GM12875 (cell line): ENCODE measurements around the gene STK10.

ENCODE experiments used
- H3K4me3 ChIP-seq: one replicate; pipeline ENCODE4 v1.5.1; 2011; ENCODE audit warnings: low read depth, low read length, control low read depth
- CTCF ChIP-seq: IDR thresholded peaks from 2 replicates; pipeline ENCODE4 v1.5.1; 2011; ENCODE audit warnings: low read depth, mild to moderate bottlenecking, control low read depth, inconsistent platforms, low read length, moderate library complexity, borderline replicate concordance; ENCODE audit not compliant: insufficient read depth

STK10 gene

GRCh38 chr5:172088801-172089200 is 99.2 kb downstream of the STK10 start:
- no peak for TF ChIP-seq CTCF
- no peak overlapping the region for H3K4me3 ChIP-seq

GRCh38 chr5:172086194-172086975 is 101.6 kb downstream of the STK10 start:
- no peak overlapping the region for H3K4me3 ChIP-seq

GRCh38 chr5:172085738-172086137 is 102.3 kb downstream of the STK10 start:
- H3K4me3 ChIP-seq: no peak overlapping the region
- no peak for TF ChIP-seq CTCF

More at GRCh38 chr5:172086194-172086975, 101.6 kb downstream of the STK10 start:
- no peak for TF ChIP-seq CTCF

GRCh38 chr5:172082180-172082579 is 105.8 kb downstream of the STK10 start:
- TF ChIP-seq CTCF: no peak

GRCh38 chr5:172079876-172080275 is 108.1 kb downstream of the STK10 start:
- no peak for TF ChIP-seq CTCF

More at GRCh38 chr5:172082180-172082579, 105.8 kb downstream of the STK10 start:
- H3K4me3 ChIP-seq: no peak overlapping the region

GRCh38 chr5:172078726-172079345 is 109.2 kb downstream of the STK10 start:
- no peak for TF ChIP-seq CTCF
- no peak overlapping the region for H3K4me3 ChIP-seq

More at GRCh38 chr5:172079876-172080275, 108.1 kb downstream of the STK10 start:
- H3K4me3 ChIP-seq: no peak overlapping the region
